Measurements from ENCODE around the gene DALRD3. TPM values are rescaled to one million over a fixed set of nuclear protein-coding genes. Genes with fewer than 3 reads are reported as not detected.
A peak's percentile ranks its signal among the peaks of the same experiment; 100 is the strongest.

The DALRD3 gene
- total RNA-seq, 1 experiment from 2014 or later: 42.9 TPM

DNA sequence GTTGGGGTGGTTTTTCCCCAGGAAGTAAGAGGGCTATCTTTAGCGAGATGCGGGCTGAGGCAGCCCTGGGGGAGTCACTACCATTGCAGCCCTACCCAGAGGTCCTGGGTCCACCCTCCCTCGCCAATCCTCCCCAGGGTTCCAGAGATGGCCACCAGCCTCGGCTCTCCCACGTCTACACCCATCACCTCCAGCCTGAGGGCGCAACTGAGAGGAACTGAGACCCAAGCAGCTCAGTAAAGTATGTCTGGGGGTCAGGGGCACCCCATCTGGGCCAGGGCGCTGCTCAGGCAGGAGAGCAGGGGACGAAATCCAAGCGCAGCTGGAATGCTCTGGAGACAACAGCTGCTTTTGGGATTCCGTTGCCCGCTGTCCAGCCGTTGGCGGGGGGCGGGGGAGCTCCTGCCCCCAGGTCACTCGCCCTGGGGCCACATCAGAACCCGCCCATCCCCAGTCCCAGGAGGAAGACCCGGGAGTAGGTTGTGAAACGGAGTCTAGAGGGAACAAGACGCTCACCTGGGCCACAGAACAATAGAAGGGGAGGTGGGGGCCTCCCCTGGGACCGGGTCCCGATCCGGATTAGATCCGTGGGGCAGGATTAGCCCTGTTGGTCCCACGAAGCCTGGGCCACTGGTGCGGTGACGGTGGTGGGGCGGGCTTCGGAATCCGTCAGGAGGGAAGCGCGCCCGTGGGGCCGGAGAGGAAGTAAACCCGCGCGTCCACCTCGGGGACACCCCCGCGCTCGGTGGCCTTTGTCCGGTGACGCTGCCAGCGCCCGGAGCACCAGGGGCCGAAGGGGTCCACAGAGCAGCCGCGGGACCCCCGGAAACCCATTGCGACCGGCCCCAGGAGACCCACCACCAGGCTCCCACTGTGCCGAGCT is 2.2 kb upstream of the DALRD3 start:
- no peaks in the 10 kb centered on the region for H3K27me3 ChIP-seq (ENCODE audit: insufficient read depth, low read length)
- RAD21 ChIA-PET (ENCODE audit: low non-redundant PET in 1 of 2, low total read pairs in 2 of 2, uncharacterized antibody in 2 of 2, unreplicated experiment in 2 of 2): interaction anchor here in 1 of 2 experiments (0.6 kb wide), 1 partner anchor 74 kb away, joined by 3 read pairs; the partner anchor contains the start of gene QRICH1
- peaks cover 13 to 33% of the 10 kb centered on the region in 2 experiments; a peak in 3 of 4 replicates for H3K36me3 ChIP-seq (ENCODE audit: control insufficient read depth in 1 of 2, insufficient read depth in 2 of 2, low read length in 2 of 2)
- TF ChIP-seq, protein P1, sequence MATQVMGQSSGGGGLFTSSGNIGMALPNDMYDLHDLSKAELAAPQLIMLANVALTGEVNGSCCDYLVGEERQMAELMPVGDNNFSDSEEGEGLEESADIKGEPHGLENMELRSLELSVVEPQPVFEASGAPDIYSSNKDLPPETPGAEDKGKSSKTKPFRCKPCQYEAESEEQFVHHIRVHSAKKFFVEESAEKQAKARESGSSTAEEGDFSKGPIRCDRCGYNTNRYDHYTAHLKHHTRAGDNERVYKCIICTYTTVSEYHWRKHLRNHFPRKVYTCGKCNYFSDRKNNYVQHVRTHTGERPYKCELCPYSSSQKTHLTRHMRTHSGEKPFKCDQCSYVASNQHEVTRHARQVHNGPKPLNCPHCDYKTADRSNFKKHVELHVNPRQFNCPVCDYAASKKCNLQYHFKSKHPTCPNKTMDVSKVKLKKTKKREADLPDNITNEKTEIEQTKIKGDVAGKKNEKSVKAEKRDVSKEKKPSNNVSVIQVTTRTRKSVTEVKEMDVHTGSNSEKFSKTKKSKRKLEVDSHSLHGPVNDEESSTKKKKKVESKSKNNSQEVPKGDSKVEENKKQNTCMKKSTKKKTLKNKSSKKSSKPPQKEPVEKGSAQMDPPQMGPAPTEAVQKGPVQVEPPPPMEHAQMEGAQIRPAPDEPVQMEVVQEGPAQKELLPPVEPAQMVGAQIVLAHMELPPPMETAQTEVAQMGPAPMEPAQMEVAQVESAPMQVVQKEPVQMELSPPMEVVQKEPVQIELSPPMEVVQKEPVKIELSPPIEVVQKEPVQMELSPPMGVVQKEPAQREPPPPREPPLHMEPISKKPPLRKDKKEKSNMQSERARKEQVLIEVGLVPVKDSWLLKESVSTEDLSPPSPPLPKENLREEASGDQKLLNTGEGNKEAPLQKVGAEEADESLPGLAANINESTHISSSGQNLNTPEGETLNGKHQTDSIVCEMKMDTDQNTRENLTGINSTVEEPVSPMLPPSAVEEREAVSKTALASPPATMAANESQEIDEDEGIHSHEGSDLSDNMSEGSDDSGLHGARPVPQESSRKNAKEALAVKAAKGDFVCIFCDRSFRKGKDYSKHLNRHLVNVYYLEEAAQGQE (IDR thresholded peaks at IDR 0.05; ENCODE audit: low read depth): no peak
- TF ChIP-seq ELF1 (IDR thresholded peaks at IDR 0.05; ENCODE audit: borderline replicate concordance, low read depth): no peak
- TF ChIP-seq, protein P2, sequence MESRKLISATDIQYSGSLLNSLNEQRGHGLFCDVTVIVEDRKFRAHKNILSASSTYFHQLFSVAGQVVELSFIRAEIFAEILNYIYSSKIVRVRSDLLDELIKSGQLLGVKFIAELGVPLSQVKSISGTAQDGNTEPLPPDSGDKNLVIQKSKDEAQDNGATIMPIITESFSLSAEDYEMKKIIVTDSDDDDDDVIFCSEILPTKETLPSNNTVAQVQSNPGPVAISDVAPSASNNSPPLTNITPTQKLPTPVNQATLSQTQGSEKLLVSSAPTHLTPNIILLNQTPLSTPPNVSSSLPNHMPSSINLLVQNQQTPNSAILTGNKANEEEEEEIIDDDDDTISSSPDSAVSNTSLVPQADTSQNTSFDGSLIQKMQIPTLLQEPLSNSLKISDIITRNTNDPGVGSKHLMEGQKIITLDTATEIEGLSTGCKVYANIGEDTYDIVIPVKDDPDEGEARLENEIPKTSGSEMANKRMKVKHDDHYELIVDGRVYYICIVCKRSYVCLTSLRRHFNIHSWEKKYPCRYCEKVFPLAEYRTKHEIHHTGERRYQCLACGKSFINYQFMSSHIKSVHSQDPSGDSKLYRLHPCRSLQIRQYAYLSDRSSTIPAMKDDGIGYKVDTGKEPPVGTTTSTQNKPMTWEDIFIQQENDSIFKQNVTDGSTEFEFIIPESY (IDR thresholded peaks at IDR 0.05; ENCODE audit: extremely low read depth, insufficient replicate concordance, low read length): no peak
- no peaks in the 10 kb centered on the region; the same call in 1 of the 2 replicates for H4K20me1 ChIP-seq (ENCODE audit: insufficient read depth)
- no peaks in the 10 kb centered on the region for H3K9me3 ChIP-seq (ENCODE audit: control insufficient read depth in 1 of 2, insufficient read depth in 1 of 2, low read depth in 1 of 2, low read length in 2 of 2)
- H3K4me3 ChIP-seq (replicated peaks in 1 of 2; ENCODE audit: low read depth in 1 of 2, low read length in 2 of 2): peak overlapping the region; percentile 80 to 98
- no peaks in the 10 kb centered on the region for H3K9me2 ChIP-seq (ENCODE audit: insufficient read depth)
- peak overlapping the region; percentile 90 for H3K4me2 ChIP-seq (ENCODE audit: low read length)
- H3K9ac ChIP-seq (ENCODE audit: low read length): peak overlapping the region; percentile 99
- TSS peak; percentile 69 for BruUV-seq (replicated peaks)
- CTCF ChIA-PET: interaction anchor here (1.7 to 3.5 kb wide), 6 partner anchors 12 to 150 kb away, joined by 5 to 29 read pairs (median 21); partner anchors contain the start of genes P4HTM, QRICH1 and WDR6
- H3K4me1 ChIP-seq (ENCODE audit: control insufficient read depth in 1 of 2, insufficient read depth in 2 of 2, low read length in 2 of 2): peaks cover 20 to 70% of the 10 kb centered on the region in 2 experiments
- POLR2A ChIA-PET: interaction anchor here (0.6 to 5.3 kb wide), 11 partner anchors 8 to 463 kb away, joined by 3 to 52 read pairs (median 5); partner anchors contain the start of genes IMPDH2, P4HTM, PFKFB4 and QRICH1
- no peak for ATAC-seq
- H3K79me2 ChIP-seq (ENCODE audit: insufficient read depth, low read length): peaks cover 63% of the 10 kb centered on the region
- peak overlapping the region; percentile 99 for H3K27ac ChIP-seq (ENCODE audit: low read depth, low read length)
- no peak overlapping the region for H2AFZ ChIP-seq (ENCODE audit: low read depth, low read length, poor library complexity, severe bottlenecking)
- intact Hi-C loops (cut with micrococcal nuclease): loop anchor here (1.0 to 2.0 kb wide), 2 partner anchors 32 to 74 kb away; partner anchors contain the start of gene QRICH1
- DNase-seq (ENCODE audit: low read depth, low spot score): no peak

Data from HCT116 (cell line).